ENCODE results near the gene HSPA8.

Gene HSPA8

GRCh38 chr11:123046473-123047259 is 15.3 kb downstream of the HSPA8 start:
- no peak for DNase-seq (ENCODE audit: low read depth in 1 of 2, low spot score in 1 of 2)
- TF ChIP-seq, protein P1, sequence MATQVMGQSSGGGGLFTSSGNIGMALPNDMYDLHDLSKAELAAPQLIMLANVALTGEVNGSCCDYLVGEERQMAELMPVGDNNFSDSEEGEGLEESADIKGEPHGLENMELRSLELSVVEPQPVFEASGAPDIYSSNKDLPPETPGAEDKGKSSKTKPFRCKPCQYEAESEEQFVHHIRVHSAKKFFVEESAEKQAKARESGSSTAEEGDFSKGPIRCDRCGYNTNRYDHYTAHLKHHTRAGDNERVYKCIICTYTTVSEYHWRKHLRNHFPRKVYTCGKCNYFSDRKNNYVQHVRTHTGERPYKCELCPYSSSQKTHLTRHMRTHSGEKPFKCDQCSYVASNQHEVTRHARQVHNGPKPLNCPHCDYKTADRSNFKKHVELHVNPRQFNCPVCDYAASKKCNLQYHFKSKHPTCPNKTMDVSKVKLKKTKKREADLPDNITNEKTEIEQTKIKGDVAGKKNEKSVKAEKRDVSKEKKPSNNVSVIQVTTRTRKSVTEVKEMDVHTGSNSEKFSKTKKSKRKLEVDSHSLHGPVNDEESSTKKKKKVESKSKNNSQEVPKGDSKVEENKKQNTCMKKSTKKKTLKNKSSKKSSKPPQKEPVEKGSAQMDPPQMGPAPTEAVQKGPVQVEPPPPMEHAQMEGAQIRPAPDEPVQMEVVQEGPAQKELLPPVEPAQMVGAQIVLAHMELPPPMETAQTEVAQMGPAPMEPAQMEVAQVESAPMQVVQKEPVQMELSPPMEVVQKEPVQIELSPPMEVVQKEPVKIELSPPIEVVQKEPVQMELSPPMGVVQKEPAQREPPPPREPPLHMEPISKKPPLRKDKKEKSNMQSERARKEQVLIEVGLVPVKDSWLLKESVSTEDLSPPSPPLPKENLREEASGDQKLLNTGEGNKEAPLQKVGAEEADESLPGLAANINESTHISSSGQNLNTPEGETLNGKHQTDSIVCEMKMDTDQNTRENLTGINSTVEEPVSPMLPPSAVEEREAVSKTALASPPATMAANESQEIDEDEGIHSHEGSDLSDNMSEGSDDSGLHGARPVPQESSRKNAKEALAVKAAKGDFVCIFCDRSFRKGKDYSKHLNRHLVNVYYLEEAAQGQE (IDR thresholded peaks at IDR 0.05; ENCODE audit: insufficient replicate concordance, low read depth) = no peak
- TF ChIP-seq CTCF (IDR thresholded peaks at IDR 0.05; ENCODE audit: insufficient read depth, low read length) = no peak
- no peak for TF ChIP-seq POLR2AphosphoS5 (IDR thresholded peaks at IDR 0.05; ENCODE audit: low read depth)
- TF ChIP-seq SPI1 (IDR thresholded peaks at IDR 0.05; ENCODE audit: borderline replicate concordance, low read depth) = no peak
- TF ChIP-seq GABPA (IDR thresholded peaks at IDR 0.05; ENCODE audit: low read depth) = no peak
- Histone ChIP-seq H3K27me3 (ENCODE audit: insufficient read depth, poor library complexity, severe bottlenecking) (no peaks in the 10 kb centered on the region), H3K27ac (replicated peaks) (no peak overlapping the region), H3K4me3 (replicated peaks; ENCODE audit: insufficient read depth, low read length) (no peak overlapping the region)

- no peak for DNase-seq (ENCODE audit: low read depth in 1 of 2, low spot score in 1 of 2)
- TF ChIP-seq, protein P1 (IDR thresholded peaks at IDR 0.05; ENCODE audit: insufficient replicate concordance, low read depth) = no peak
- TF ChIP-seq SPI1 (IDR thresholded peaks at IDR 0.05; ENCODE audit: borderline replicate concordance, low read depth) (no peak), CTCF (IDR thresholded peaks at IDR 0.05; ENCODE audit: insufficient read depth, low read length) (no peak), POLR2AphosphoS5 (IDR thresholded peaks at IDR 0.05; ENCODE audit: low read depth) (no peak), GABPA (IDR thresholded peaks at IDR 0.05; ENCODE audit: low read depth) (no peak)
- Histone ChIP-seq H3K27me3 (ENCODE audit: insufficient read depth, poor library complexity, severe bottlenecking) (no peaks in the 10 kb centered on the region), H3K4me3 (replicated peaks; ENCODE audit: insufficient read depth, low read length) (no peak overlapping the region), H3K27ac (replicated peaks) (no peak overlapping the region)
These were observed 16.8 kb downstream of the HSPA8 start for GRCh38 chr11:123045101-123045500.

DNA sequence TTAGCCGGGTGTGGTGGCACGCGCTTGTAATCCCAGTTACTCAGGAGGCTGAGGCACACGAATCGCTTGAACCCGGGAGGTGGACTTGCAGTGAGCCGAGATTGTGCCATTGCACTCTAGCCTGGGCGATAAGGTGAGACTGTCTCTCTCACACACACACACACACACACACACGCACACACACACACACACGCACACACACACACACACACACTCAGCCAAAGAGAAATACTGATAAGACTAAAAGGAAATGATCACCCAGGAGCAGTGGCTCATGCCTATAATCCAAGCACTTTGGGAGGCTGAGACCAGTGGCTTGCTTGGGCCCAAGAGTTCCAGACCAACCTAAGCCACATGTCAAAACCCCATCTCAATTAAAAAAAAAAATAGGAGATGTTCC is 20.8 kb downstream of the HSPA8 start:
- no peak for DNase-seq (ENCODE audit: low read depth in 1 of 2, low spot score in 1 of 2)
- TF ChIP-seq CTCF (IDR thresholded peaks at IDR 0.05; ENCODE audit: insufficient read depth, low read length) = no peak
- TF ChIP-seq POLR2AphosphoS5 (IDR thresholded peaks at IDR 0.05; ENCODE audit: low read depth) = no peak
- TF ChIP-seq SPI1 (IDR thresholded peaks at IDR 0.05; ENCODE audit: borderline replicate concordance, low read depth) = no peak
- TF ChIP-seq, protein P1 (IDR thresholded peaks at IDR 0.05; ENCODE audit: insufficient replicate concordance, low read depth) = no peak

More for the DNA sequence above, 20.8 kb downstream of the HSPA8 start:
- no peak overlapping the region for H3K4me3 ChIP-seq (replicated peaks; ENCODE audit: insufficient read depth, low read length)
- H3K27ac ChIP-seq (replicated peaks) = no peak overlapping the region
- no peaks in the 10 kb centered on the region for H3K27me3 ChIP-seq (ENCODE audit: insufficient read depth, poor library complexity, severe bottlenecking)
